Measurements from ENCODE around the gene UNK. TPM values are rescaled to one million over a fixed set of nuclear protein-coding genes. Genes with fewer than 3 reads are reported as not detected.
"Not testable (repeated sequence)": the region's sequence is repeated elsewhere in the genome, so short reads cannot be mapped to it uniquely, and the experiment has no call there.

UNK gene
- total RNA-seq, 1 experiment from 2014 or later, result 23.6 TPM

DNA sequence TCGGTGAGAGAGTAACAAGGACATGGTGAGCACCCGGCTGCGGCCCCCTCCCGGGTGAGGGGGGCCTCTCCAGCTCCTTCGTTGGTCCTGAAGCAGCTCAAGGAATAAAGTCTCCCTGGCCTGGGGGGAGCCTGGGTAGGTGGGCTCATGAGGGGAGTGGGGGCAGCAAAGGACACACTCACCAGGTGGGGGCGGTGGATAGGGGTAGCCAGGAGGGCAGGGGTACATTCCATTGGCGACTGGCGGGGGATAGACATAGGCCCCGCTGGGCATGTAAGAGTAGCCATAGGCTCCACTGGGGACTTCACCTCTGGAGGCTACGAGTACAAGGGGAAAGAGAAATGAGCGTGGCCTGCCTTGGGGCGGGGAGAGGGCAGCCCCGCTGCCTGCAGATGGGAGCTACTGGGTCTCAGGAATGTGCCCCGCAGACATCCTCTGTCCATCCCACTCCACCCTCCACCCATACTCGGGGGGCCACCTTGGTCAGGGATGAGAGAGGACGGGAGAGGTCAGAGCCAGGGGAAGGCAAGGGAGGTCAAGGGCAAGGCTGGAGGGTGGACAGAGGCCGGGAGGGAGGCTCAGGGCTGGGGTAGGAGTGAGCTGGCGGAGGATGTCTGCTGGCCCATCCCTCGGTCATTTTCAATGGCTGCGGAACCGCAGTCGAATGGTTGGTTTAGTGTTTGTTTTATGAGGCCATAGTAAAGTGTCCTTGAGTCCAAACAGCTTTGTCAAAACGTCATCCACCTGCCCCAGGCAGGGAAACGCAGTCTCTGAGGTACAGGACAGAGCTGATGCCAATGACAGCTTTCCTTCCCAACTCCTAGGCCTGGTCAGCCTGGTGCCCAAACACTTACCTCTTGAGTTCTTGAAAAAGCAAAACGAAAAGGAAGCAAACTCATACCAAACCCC is 63.3 kb downstream of the UNK start:
- DNase-seq (ENCODE audit: low spot score), result peak; percentile 27

- peak; percentile 94 for DNase-seq (ENCODE audit: low spot score)
Observed at GRCh38 chr17:75848523-75849278, 64.1 kb downstream of the UNK start.

DNA sequence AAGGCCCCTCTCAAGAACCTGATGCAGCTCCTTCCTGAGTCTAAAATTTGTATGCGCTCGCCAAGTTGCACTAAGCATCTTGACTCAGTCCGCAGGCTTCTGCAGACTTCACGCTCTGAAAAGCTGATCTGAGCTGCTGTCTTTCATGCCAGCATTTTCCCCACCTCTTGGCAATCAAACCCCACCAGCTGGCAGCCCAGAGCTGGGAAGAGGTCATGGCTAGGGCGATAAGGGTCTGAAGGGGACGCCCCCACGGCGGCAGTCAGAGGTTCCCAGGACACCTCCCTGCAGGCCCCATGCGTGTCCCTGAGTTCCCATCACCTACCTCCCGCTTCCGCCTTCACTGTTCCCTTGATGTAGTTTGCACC is 64.7 kb downstream of the UNK start:
- DNase-seq (ENCODE audit: low spot score), result no peak

- no peak for DNase-seq (ENCODE audit: low spot score)
Observed at GRCh38 chr17:75849724-75850123, 65.1 kb downstream of the UNK start.

DNA sequence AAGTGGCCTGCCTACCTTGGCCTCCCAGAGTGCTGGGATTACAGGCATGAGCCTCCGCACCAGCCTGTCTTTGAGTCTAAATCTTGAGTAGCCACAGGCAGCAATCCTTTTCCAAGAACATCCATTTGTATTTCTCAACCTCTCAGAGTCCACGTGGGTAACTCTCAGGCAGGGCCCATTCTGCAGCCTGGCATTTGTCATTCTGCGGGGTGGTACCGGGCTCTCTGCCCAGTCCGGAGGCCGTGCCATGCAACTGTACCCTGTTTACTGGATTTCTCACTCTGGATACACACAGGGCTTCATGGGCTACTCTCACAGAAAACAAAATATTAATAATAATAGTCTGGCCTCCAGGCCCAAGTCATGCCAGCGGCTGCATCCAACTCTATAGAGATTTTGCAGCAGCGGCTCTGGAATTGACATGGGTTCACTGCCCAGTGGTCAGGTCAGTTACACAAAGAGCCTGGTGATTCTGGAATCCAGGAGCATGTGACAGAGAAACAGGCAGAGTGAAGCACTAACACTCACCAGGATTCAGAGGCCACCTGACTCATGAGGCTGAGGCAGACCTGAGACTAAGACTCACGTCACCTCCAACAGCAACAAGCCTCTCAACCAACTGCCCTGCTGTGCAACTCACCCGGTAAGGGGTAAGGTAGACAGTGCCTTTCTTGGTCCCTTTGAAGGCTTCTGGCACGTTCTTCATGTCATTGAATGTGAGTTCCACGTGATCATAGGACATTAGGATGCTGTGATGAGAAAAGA is 66.5 kb downstream of the UNK start:
- DNase-seq (ENCODE audit: low spot score), result no peak

GRCh38 chr17:75851693-75851991 is 67.0 kb downstream of the UNK start:
- DNase-seq (ENCODE audit: low spot score), result not testable (repeated sequence)

DNA sequence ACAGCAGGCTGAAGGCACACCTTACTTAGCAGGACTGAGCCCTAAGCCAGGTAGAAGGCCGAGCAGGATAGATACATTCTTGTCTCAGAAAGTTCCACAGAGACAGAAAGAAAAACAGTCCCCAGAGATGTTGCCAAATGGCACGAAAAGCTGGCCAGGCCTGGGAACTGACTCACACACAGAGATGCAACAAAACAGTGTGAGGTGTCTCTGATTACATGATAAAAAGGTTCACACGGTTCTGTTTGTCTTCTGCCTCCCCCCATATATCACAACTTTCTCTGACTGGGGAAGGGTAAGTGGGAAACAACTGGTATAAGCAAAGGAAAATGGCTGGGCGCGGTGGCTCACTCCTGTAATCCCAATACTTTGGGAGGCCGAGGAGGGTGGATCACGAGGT is 68.8 kb downstream of the UNK start:
- DNase-seq (ENCODE audit: low spot score), result no peak

GRCh38 chr17:75854101-75854748 is 69.6 kb downstream of the UNK start:
- peak; percentile 71 for DNase-seq (ENCODE audit: low spot score)

- no peak for DNase-seq (ENCODE audit: low spot score)
Observed at GRCh38 chr17:75854881-75855309, 70.3 kb downstream of the UNK start.

GRCh38 chr17:75855310-75856061 is 70.9 kb downstream of the UNK start, which contains the start of gene WBP2:
Gene WBP2 (minus strand): TSS chr17:75855335. CDS start chr17:75855297, 38 bp downstream.
- peak; percentile 99 for DNase-seq (ENCODE audit: low spot score)

DNA sequence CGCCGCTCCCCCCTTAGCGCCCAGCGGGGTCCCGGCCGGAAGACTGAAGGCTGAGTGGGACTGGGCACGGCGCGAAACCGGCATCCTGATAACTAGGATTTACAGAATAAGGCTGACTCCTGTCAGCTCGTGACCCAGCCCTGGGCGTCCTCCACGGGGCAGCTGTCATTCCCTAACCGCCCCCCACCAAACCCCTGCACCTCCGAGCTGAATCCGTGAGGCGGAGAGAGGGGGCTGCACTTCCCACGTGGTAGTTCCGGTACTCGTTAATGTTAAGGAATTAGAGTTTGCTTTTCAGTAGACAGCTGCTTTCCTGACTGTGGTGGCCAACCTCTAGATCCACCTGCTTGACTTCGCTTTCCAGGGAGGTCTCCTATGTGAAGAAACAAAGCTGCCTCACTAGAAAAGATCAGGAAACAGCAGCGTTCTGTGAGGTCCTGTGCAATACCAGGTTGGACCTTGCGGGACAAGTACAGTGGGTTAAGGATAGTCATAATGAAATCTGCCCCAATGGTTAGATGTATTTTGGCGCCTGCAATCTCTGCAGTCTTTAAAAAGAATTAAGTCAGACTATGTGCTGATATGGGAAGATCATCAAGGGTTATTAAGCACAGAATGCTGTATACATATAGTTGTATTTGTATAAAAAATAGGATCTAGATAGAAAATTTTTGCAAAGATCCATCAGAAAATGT is 71.6 kb downstream of the UNK start:
- peak; percentile 48 for DNase-seq (ENCODE audit: low spot score)

DNA sequence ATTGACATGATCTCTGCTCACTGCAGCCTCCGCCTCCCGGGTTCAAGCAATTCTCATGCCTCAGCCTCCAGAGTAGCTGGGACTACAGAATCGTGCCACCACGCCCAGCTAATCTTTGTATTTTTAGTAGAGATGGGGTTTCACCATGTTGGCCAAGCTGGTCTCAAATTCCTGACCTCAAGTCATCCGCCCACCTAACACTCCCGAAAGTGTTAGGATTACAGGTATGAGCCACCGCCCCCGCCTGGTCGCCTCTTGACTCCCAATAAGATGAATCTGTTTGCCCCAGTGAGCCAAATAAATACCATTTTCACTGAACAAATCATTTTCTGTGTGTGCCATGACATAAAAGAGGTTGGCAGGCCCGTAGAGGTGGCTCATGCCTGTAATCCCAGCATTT is 74.8 kb downstream of the UNK start:
- DNase-seq (ENCODE audit: low spot score), result not testable (repeated sequence)

- no peak for DNase-seq (ENCODE audit: low spot score)
Observed at GRCh38 chr17:75861927-75862317, 77.3 kb downstream of the UNK start.

DNA sequence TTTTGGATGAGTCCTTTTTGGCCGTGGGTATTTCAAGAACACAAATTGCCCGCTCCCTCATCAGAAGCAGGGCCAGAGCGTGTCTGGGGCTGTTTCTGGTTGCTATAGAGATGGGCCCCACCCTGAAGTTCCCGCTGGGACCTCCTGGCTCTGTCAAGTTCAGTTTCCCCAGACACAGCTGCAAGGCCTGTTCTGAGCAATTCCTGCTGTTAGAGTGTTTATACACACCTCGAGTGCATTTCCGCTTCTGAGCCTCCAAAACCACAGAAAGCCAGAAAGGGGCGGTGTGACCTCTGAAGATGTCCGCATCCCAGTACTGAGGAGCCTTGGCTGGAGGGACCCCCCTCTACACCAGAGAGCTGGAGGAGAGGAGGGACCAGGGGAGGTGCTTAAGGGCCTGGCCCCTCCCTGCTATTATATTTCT is 79.9 kb downstream of the UNK start:
- DNase-seq (ENCODE audit: low spot score), result peak; percentile 33

DNA sequence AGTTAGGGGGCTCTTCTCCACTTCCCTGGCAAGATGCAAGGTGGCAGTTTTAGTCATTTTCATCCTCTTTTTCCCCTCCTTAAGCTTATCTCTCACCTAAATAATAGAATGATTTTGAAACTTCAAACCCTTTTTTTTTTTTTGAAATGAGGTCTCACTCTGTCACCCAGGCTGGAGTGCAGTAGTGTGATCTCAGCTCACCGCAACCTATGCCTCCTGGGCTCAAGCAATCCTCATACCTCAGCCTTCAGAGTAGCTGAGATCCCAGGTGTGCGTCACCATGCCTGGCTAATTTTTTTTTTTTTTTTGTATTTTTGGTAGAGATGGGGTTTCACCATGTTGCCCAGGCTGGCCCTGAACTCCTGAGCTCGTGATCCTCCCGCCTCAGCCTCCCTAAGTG is 80.3 kb downstream of the UNK start:
- DNase-seq (ENCODE audit: low spot score), result not testable (repeated sequence)

DNA sequence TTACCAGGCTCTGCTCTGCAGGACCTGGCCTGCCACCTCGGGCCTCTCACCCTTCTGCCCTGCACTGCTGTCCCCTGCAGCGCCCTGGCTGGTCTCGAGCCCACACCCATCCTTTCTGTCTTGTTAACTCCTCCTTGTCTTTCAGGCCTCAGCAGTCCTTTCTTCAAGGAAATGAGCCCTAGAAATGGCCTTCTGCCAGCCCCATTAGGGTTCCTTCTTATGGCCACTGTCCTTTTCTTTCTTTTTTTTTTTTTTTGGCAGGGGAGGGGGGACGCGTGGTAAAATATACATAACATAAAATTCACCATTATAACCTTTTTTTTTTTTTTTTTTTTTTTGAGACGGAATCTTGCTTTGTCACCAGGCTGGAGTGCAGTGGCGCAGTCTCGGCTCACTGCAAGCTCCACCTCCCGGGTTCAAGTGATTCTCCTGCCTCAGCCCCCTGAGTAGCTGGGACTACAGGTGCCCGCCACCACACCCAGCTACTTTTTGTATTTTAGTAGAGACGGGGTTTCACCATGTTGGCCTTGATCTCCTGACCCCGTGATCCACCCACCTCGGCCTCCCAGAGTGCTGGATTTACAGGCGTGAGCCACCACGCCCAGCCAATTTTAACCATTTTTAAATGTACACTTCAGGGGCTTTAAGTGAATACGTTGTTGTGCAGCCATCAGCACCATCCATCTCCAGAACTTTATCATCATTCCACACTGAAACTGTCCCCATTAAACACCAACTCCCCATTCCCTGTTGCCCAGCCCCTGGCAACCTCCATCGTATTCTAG is 81.0 kb downstream of the UNK start:
- not testable (repeated sequence) for DNase-seq (ENCODE audit: low spot score)

DNA sequence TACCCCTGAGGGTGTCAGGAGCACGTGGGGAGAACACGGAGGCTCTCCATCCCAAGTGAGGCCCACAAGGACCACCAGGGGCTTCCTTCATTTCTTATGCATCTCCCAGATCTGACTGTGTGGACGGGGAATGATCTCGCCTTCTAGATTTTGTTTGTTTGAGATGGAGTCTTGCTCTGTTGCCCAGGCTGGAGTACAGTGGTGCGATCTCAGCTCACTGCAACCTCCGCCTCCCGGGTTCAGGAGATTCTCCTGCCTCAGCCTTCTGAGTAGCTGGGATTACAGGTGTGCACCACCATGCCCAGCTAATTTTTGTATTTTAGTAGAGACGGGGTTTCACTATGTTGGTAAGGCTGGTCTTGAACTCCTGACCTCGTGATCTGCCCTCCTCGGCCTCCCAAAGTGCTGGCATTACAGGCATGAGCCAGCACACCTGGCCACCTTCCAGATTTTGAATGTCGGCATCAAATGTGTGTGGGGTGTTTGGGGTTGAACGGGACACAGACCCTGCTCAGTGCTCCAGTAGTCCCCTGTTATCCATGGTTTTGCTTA is 84.2 kb downstream of the UNK start:
- DNase-seq (ENCODE audit: low spot score), result not testable (repeated sequence)

GRCh38 chr17:75869282-75870141 is 84.9 kb downstream of the UNK start:
- DNase-seq (ENCODE audit: low spot score), result peak; percentile 56
